Astrocyte of the spinal cord (primary cell): ENCODE measurements around the gene MLH1.
"Not testable (repeated sequence)": the region's sequence is repeated elsewhere in the genome, so short reads cannot be mapped to it uniquely, and the experiment has no call there.

ENCODE experiments used
- DNase-seq: peaks from one replicate; pipeline ENCODE4 v3.0.0; 2011; ENCODE audit warnings: low read depth, low spot score
- H3K4me3 ChIP-seq: 2 replicates; pipeline ENCODE4 v1.5.1; 2011; ENCODE audit warnings: low read depth, mild to moderate bottlenecking, low read length, moderate library complexity
- in situ Hi-C: cut with HindIII; loops from 2 replicates; pipeline ENCODE4 v1.10.0; 2017; ENCODE audit warnings: low sequenced_read_pairs
- TF ChIP-seq, protein P1 (sequence below): IDR thresholded peaks from 2 replicates; pipeline ENCODE4 v1.5.1; 2012; ENCODE audit warnings: low read depth, mild to moderate bottlenecking, low read length, inconsistent platforms

The MLH1 gene

DNA sequence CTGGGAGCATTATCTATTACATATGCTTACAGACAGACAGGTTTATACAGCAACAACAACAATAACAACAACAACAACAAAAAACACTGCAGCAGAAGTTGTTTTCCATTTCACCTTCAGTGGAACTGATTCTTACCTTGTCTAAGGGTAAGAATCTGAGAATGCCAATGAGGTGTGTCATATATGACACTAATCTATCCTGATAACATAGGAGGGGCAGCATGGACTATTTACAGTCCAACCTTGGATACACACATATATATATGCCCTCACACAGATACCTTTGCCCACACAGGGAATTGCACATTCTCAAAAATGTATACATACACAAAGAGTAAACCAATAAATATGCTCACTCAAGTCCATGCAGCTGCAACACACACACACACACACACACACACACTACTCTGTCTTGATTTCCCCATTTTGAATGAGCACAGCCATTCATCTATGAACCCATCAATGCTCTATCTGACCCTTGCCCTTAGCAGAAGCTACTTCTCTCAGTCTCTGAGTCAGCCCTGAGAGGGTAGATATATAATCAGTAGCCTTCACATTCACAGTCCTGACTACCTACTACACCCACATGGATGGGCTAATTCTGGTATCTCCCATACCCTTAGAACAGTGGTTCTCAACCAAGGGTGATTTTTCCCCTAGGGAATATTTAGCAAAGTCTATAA, 38.7 kb upstream of the MLH1 start:
- no peak for DNase-seq
- TF ChIP-seq, protein P1, sequence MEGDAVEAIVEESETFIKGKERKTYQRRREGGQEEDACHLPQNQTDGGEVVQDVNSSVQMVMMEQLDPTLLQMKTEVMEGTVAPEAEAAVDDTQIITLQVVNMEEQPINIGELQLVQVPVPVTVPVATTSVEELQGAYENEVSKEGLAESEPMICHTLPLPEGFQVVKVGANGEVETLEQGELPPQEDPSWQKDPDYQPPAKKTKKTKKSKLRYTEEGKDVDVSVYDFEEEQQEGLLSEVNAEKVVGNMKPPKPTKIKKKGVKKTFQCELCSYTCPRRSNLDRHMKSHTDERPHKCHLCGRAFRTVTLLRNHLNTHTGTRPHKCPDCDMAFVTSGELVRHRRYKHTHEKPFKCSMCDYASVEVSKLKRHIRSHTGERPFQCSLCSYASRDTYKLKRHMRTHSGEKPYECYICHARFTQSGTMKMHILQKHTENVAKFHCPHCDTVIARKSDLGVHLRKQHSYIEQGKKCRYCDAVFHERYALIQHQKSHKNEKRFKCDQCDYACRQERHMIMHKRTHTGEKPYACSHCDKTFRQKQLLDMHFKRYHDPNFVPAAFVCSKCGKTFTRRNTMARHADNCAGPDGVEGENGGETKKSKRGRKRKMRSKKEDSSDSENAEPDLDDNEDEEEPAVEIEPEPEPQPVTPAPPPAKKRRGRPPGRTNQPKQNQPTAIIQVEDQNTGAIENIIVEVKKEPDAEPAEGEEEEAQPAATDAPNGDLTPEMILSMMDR = no peak
- in situ Hi-C loops = no loop called here
- no peak overlapping the region for H3K4me3 ChIP-seq

DNA sequence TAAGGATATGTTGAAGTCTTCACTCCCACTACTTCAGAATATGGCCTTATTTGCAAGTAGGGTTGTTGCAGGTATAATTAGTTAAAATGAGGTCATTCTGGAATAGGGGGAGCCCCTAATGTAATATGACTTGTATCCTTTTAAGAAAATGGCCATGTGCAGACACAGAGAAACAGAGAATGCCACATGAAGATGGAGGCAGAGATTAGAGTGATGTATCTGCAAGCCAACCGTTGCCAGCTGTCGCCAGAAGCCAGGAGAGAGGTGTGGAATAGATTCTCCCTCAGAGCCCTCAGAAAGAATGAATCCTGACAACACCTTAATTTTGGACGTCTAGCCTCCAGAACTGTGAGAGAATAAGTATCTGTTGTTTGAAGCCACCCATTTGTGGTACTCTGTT, 37.2 kb upstream of the MLH1 start:
- no peak overlapping the region for H3K4me3 ChIP-seq
- TF ChIP-seq, protein P1 = no peak
- in situ Hi-C loops = no loop called here
- no peak for DNase-seq

- no peak overlapping the region for H3K4me3 ChIP-seq
- in situ Hi-C loops = no loop called here
- no peak for DNase-seq
- TF ChIP-seq, protein P1 = no peak
These were observed 36.3 kb upstream of the MLH1 start for GRCh38 chr3:36957063-36957462.

DNA sequence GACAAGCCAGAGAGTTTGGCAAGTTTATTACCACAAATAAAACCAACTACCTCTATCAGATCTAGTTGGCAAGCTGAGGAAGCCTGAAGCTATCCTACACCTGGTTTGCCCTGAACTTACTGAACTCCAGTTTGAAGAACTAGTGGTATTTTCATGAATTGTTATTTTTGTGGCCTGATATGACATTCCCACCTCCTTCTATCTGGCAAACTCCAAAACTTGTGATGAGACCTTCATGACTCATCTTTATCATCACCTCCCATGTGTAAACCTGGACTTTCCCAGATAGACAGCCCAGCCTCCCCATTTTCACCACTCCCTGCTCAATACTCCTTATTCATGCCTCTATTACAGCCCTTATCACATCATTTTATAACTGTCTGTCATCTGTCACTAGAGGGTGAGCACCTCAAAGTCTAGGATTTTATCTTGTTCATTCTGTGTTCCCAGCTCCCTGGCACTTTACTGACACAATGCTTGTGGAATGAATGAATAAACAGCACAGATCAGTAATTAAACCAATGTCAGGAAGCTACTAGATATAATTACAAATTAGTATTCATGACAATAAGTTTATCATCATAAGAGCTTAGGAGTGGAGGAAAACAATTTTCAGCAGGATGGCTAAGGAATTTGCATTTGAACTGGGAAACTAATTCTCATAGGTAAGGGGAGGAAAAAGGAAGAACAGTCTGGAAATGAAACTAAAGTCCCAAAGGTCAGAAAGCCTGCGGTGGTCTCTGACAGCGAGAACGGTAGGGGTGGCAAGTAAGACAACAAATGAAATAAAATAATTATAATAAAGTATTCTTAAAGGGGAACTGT, 35.2 kb upstream of the MLH1 start:
- TF ChIP-seq, protein P1 = no peak
- peak; percentile 46 for DNase-seq
- no peak overlapping the region for H3K4me3 ChIP-seq
- in situ Hi-C loops = no loop called here

- in situ Hi-C loops = no loop called here
- TF ChIP-seq, protein P1 = no peak
These were observed 33.5 kb upstream of the MLH1 start for GRCh38 chr3:36959821-36960220.

DNA sequence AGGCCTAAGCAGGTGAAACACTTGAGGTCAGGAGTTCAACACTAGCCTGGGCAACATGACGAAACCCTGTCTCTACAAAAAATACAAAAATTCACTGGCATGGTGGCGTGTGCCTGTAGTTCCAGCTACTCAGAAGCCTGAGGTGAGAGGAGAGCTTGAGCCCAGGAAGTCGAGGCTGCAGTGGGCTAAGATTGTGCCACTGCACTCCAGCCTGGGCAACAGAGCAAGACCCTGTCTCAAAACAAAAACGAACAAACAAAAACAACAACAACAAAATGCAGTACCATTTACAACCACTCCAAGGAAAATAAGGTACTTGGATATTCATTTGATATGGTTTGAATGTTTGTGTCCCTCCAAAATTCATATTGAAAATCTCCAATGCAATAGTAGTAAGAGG, 32.8 kb upstream of the MLH1 start:
- in situ Hi-C loops = no loop called here
- TF ChIP-seq, protein P1 = no peak
- H3K4me3 ChIP-seq = no peak overlapping the region
- no peak for DNase-seq

More at GRCh38 chr3:36959821-36960220, 33.5 kb upstream of the MLH1 start:
- no peak for DNase-seq
- H3K4me3 ChIP-seq = no peak overlapping the region

GRCh38 chr3:36963008-36963407, 30.3 kb upstream of the MLH1 start:
- H3K4me3 ChIP-seq, in situ Hi-C loops, DNase-seq: not testable (repeated sequence)
